ENCODE data around the gene AZIN2.

DNA sequence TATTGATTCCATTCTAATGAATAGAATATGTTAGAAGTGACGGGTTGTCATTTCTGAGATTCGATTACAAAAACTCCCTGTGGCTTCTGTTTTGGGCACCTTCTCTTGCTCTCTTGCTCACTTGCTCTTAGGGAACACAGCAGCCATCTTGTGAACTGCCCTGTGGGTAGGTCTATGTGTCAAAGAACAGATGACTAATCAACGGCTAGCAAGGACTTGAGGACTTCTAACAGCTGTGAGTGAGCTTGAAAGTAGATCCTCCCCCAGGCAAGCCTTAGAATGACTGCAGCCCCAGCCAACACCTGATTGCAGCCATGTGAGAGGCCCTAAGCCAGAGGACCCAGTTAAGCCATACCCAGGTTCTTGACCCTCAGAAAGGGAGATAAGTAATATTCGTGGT lies 49.3 kb downstream of the AZIN2 start:
- TF ChIP-seq, protein P1, sequence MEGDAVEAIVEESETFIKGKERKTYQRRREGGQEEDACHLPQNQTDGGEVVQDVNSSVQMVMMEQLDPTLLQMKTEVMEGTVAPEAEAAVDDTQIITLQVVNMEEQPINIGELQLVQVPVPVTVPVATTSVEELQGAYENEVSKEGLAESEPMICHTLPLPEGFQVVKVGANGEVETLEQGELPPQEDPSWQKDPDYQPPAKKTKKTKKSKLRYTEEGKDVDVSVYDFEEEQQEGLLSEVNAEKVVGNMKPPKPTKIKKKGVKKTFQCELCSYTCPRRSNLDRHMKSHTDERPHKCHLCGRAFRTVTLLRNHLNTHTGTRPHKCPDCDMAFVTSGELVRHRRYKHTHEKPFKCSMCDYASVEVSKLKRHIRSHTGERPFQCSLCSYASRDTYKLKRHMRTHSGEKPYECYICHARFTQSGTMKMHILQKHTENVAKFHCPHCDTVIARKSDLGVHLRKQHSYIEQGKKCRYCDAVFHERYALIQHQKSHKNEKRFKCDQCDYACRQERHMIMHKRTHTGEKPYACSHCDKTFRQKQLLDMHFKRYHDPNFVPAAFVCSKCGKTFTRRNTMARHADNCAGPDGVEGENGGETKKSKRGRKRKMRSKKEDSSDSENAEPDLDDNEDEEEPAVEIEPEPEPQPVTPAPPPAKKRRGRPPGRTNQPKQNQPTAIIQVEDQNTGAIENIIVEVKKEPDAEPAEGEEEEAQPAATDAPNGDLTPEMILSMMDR (IDR thresholded peaks at IDR 0.05), result no peak
- no peak for TF ChIP-seq POLR2AphosphoS5 (IDR thresholded peaks at IDR 0.05; ENCODE audit: low read depth, low read length)
- TF ChIP-seq REST (IDR thresholded peaks at IDR 0.05; ENCODE audit: insufficient read depth in 1 of 2, low read depth in 2 of 2, low read length in 1 of 2), result no peak
- TF ChIP-seq TCF7L2 (IDR thresholded peaks at IDR 0.05; ENCODE audit: low read depth, low read length), result no peak

All from Panc1 (cell line).